HG02870 (cell line): Measurements from ENCODE around the gene ZNF710.
"Not testable (repeated sequence)": the region's sequence is repeated elsewhere in the genome, so short reads cannot be mapped to it uniquely, and the experiment has no call there.

Source experiments
- ATAC-seq: cut with Tn5 transposase; IDR thresholded peaks from one replicate; pipeline ENCODE4 v1.9.1; 2021; ENCODE audit warnings: mild to moderate bottlenecking, moderate library complexity; ENCODE audit not compliant: unreplicated experiment

ZNF710 gene

GRCh38 chr15:90001062-90001682 is at the start of gene ZNF710:
ZNF710 (plus strand) TSS chr15:90001324; CDS start chr15:90067138, 65,814 bp downstream.
- ATAC-seq = no peak

GRCh38 chr15:89954541-89954940 is 46.6 kb upstream of the ZNF710 start:
- ATAC-seq = no peak

GRCh38 chr15:89955449-89955998 is 45.6 kb upstream of the ZNF710 start:
- not testable (repeated sequence) for ATAC-seq

- no peak for ATAC-seq
Observed at GRCh38 chr15:89958107-89958805, 42.9 kb upstream of the ZNF710 start.

GRCh38 chr15:89963301-89964231 is 37.6 kb upstream of the ZNF710 start:
- ATAC-seq = no peak

GRCh38 chr15:89964232-89964954 is 36.7 kb upstream of the ZNF710 start:
- ATAC-seq = no peak

- ATAC-seq = no peak
Observed at GRCh38 chr15:89967881-89968280, 33.2 kb upstream of the ZNF710 start.

GRCh38 chr15:89971592-89971997 is 29.5 kb upstream of the ZNF710 start:
- peak; percentile 82 for ATAC-seq

- no peak for ATAC-seq
Observed at GRCh38 chr15:89972085-89972484, 29.0 kb upstream of the ZNF710 start.

- no peak for ATAC-seq
Observed at GRCh38 chr15:89975482-89976245, 25.5 kb upstream of the ZNF710 start.

GRCh38 chr15:89976246-89976600 is 24.9 kb upstream of the ZNF710 start:
- no peak for ATAC-seq

GRCh38 chr15:89977836-89978235 is 23.3 kb upstream of the ZNF710 start:
- ATAC-seq = not testable (repeated sequence)

GRCh38 chr15:89978914-89979313 is 22.2 kb upstream of the ZNF710 start:
- ATAC-seq = no peak

- no peak for ATAC-seq
Observed at GRCh38 chr15:89980896-89981295, 20.2 kb upstream of the ZNF710 start.

GRCh38 chr15:89982315-89983055 is 18.6 kb upstream of the ZNF710 start:
- no peak for ATAC-seq

- no peak for ATAC-seq
Observed at GRCh38 chr15:89984001-89984400, 17.1 kb upstream of the ZNF710 start.

- no peak for ATAC-seq
Observed at GRCh38 chr15:89984421-89985010, 16.6 kb upstream of the ZNF710 start.

- no peak for ATAC-seq
Observed at GRCh38 chr15:89985111-89985510, 16.0 kb upstream of the ZNF710 start.

GRCh38 chr15:89991312-89991711 is 9.8 kb upstream of the ZNF710 start:
- no peak for ATAC-seq
